Calu3 (cell line): Measurements from ENCODE around the gene NDRG3. TPM values are rescaled to one million over a fixed set of nuclear protein-coding genes. Genes with fewer than 3 reads are reported as not detected.

Experiments used
- BruUV-seq: library from RNA; stranded (reverse); fragments of 400-500 nt; replicated peaks from 2 replicates; lab custom pipeline; 2021; lab: Mats Ljungman, UMichigan
- CTCF ChIA-PET: fragments of 300-600 bp; sonication (Branson Sonifier 250); formaldehyde crosslinking; loops from one replicate; lab custom pipeline; 2022; ENCODE audit warnings: antibody characterized with exemption; lab: Charles Lee
- DNase-seq: peaks from one replicate; pipeline ENCODE4 v3.0.0; 2022
- H3K27ac Mint-ChIP-seq: one replicate; pipeline ENCODE4 v1.8.0; 2022; ENCODE audit warnings: mixed read lengths; ENCODE audit not compliant: unreplicated experiment
- H3K27me3 Mint-ChIP-seq: one replicate; pipeline ENCODE4 v1.8.0; 2022; ENCODE audit warnings: mixed read lengths; ENCODE audit not compliant: unreplicated experiment
- H3K36me3 Mint-ChIP-seq: one replicate; pipeline ENCODE4 v1.8.0; 2022; ENCODE audit warnings: mild to moderate bottlenecking, moderate library complexity, mixed read lengths; ENCODE audit not compliant: insufficient read depth, unreplicated experiment
- H3K4me1 Mint-ChIP-seq: one replicate; pipeline ENCODE4 v1.8.0; 2022; ENCODE audit warnings: mild to moderate bottlenecking, low read depth, mixed read lengths; ENCODE audit not compliant: unreplicated experiment
- H3K4me3 Mint-ChIP-seq: one replicate; pipeline ENCODE4 v1.8.0; 2022; ENCODE audit warnings: mild to moderate bottlenecking, low read depth, moderate library complexity, mixed read lengths; ENCODE audit not compliant: unreplicated experiment
- H3K9me3 Mint-ChIP-seq: one replicate; pipeline ENCODE4 v1.8.0; 2022; ENCODE audit warnings: low read depth, mixed read lengths; ENCODE audit not compliant: unreplicated experiment
- intact Hi-C: fragments of 100-400 bp; cut with micrococcal nuclease; formaldehyde crosslinking; loops from one replicate; pipeline ENCODE4 v1.10.0; 2022; ENCODE audit not compliant: unreplicated experiment
- total RNA-seq: library from RNA; stranded (reverse); gene quantifications from 2 replicates; pipeline ENCODE4 v1.2.3, GENCODE V29; 2022
- TF ChIP-seq, protein P1 (sequence below): fragments of 200-600 bp; IDR thresholded peaks from one replicate; pipeline ENCODE4 v1.8.0; 2022; ENCODE audit warnings: antibody characterized with exemption; ENCODE audit not compliant: unreplicated experiment

The NDRG3 gene
- total RNA-seq, 1 experiment from 2014 or later, result 18.0 TPM

DNA sequence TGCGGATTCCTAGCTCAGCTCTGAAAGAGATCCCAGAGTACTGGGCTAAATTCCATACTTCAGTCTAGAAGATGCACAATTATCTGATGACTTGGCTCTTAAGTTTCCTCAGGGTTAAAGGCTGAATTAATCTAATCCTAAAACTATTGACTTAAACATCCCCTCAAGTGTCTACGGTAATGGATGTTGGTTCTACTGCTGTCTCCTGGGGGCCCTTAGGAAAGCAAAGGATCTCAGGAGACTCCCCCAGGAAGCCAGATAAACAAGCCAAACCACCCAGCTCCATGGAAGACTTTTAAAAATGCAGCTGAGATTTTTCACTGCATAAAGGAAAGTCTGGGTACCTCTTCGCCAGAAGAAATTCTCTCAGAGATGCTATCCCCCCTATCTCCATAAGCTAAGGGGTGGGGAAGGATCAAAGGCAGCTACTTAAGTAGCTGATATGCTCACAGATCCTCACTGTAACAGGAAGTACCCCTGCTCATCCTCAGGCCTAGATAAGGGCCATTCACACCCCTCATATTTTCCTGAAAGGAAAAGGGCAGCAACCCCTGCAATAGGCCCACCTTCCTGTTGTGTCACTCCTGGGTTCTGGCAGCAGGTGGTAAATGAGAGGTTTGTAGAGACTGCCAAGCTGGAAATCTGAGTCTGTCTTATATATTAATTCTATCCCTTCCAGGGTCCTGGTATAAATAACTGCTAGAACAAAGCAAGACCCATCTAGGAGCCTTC lies 9.3 kb downstream of the NDRG3 start:
- Mint-ChIP-seq H3K27ac (no peak overlapping the region), H3K4me3 (no peak overlapping the region), H3K27me3 (no peaks in the 10 kb centered on the region), H3K4me1 (peaks cover 9% of the 10 kb centered on the region), H3K36me3 (no peaks in the 10 kb centered on the region), H3K9me3 (no peaks in the 10 kb centered on the region)
- DNase-seq, result no peak
- intact Hi-C loops, result no loop called here
- TF ChIP-seq, protein P1, sequence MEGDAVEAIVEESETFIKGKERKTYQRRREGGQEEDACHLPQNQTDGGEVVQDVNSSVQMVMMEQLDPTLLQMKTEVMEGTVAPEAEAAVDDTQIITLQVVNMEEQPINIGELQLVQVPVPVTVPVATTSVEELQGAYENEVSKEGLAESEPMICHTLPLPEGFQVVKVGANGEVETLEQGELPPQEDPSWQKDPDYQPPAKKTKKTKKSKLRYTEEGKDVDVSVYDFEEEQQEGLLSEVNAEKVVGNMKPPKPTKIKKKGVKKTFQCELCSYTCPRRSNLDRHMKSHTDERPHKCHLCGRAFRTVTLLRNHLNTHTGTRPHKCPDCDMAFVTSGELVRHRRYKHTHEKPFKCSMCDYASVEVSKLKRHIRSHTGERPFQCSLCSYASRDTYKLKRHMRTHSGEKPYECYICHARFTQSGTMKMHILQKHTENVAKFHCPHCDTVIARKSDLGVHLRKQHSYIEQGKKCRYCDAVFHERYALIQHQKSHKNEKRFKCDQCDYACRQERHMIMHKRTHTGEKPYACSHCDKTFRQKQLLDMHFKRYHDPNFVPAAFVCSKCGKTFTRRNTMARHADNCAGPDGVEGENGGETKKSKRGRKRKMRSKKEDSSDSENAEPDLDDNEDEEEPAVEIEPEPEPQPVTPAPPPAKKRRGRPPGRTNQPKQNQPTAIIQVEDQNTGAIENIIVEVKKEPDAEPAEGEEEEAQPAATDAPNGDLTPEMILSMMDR, result no peak
- CTCF ChIA-PET, result interaction anchor here (0.6 to 1.3 kb wide), 5 partner anchors 7 to 1485 kb away, joined by 3 to 5 read pairs (median 3); partner anchors contain the start of gene DSN1
- BruUV-seq, result no TSS peak

DNA sequence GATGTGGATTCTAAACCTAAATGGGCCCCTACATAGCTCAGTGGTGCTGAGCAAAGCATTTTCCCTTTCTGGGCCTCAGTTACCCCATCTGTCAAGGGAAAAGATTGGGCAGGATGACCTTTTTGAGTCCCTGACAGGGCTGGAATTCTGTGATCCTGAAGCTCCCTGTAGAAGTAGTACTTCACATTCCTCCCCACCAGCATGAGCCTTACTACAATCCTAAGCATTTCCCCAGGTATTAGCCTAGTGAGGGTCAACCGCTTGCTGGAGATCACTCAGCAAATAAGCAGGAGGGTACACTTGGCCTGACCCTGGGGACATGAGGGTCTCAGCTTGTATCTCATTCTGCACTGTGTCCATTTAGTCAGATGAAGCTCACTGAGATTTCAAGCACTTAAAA lies 13.4 kb downstream of the NDRG3 start:
- intact Hi-C loops, result no loop called here
- Mint-ChIP-seq H3K9me3 (no peaks in the 10 kb centered on the region), H3K36me3 (no peaks in the 10 kb centered on the region), H3K4me3 (no peak overlapping the region), H3K27me3 (no peaks in the 10 kb centered on the region), H3K4me1 (peaks cover 9% of the 10 kb centered on the region), H3K27ac (no peak overlapping the region)
- no peak for DNase-seq
- CTCF ChIA-PET, result interaction anchor here (0.6 kb wide), 1 partner anchor 302 kb away, joined by 4 read pairs; no protein-coding TSS in a partner anchor
- BruUV-seq, result no TSS peak
- TF ChIP-seq, protein P1, result no peak

DNA sequence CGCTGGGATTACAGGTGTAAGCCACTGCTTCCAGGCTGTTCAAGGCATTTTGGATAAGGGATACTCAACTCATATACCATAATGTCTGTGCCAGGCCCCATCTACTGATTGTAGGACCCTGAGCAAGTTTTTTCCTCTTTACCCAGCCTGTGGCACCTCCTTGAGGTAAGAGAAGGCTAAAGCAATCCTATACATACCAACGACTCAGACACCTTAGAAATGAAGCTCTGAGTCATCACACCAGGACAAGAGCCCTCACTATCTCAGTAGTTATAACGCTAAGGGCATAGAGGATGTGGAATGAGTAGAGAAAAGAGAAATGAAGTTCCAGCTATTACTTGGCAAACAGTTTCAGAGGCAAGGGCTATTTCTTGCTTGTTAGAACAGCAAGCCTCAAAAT lies 16.9 kb downstream of the NDRG3 start:
- no TSS peak for BruUV-seq
- CTCF ChIA-PET, result interaction anchor here (0.6 to 1.5 kb wide), 8 partner anchors 8 to 223 kb away, joined by 3 to 11 read pairs (median 4); partner anchors contain the start of gene RAB5IF
- TF ChIP-seq, protein P1, result peak; percentile 34
- Mint-ChIP-seq H3K36me3 (no peaks in the 10 kb centered on the region), H3K27me3 (no peaks in the 10 kb centered on the region), H3K27ac (no peak overlapping the region), H3K4me1 (peaks cover 3% of the 10 kb centered on the region), H3K4me3 (no peak overlapping the region), H3K9me3 (no peaks in the 10 kb centered on the region)
- intact Hi-C loops, result no loop called here
- DNase-seq, result peak; percentile 21

DNA sequence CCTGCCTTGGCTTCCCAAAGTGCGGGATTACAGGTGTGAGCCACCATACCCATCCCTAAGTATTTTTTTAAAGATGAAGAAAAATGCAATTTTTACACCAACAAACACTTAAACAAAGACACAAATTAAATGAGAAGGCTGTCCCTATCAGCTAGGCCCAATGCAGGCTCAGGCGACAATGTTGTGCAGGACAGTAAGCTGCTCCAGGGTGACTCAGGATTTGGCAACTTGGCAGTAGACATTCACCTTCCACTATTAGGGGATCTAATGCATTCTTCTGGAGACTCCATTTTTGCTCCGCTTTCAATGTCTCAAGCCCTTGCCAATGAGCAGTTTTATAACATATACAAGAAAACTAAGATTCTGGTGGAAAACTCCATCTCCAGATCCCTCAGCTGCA lies 19.7 kb downstream of the NDRG3 start:
- no peaks in the 10 kb centered on the region for H3K36me3 Mint-ChIP-seq
- no TSS peak for BruUV-seq

More for the DNA sequence above, 19.7 kb downstream of the NDRG3 start:
- no peak overlapping the region for H3K4me3 Mint-ChIP-seq
- H3K4me1 Mint-ChIP-seq, result no peaks in the 10 kb centered on the region
- no peak overlapping the region for H3K27ac Mint-ChIP-seq
- intact Hi-C loops, result no loop called here
- CTCF ChIA-PET, result no interaction called here
- no peak for DNase-seq
- H3K9me3 Mint-ChIP-seq, result no peaks in the 10 kb centered on the region
- TF ChIP-seq, protein P1, result no peak
- no peaks in the 10 kb centered on the region for H3K27me3 Mint-ChIP-seq
